HCT116 (cell line): ENCODE data around the gene OTULIN. TPM values are rescaled to one million over a fixed set of nuclear protein-coding genes. Genes with fewer than 3 reads are reported as not detected.

Source experiments
- ATAC-seq: fragments of 200-7000 bp; cut with Tn5 transposase; 2 replicates; pipeline ENCODE4 v1.9.1; 2020; ENCODE audit warnings: mild to moderate bottlenecking, moderate library complexity
- BruUV-seq: library from RNA; stranded (reverse); fragments of 400-500 nt; replicated peaks from 2 replicates; lab custom pipeline; 2021; lab: Mats Ljungman, UMichigan
- CTCF ChIA-PET: fragments of 300-600 bp; sonication (Branson Sonifier 250); formaldehyde crosslinking; loops from one replicate; lab custom pipeline; 2021; ENCODE audit warnings: antibody characterized with exemption; lab: Charles Lee
- POLR2A ChIA-PET: fragments of 300-600, 350-600 bp; sonication (Branson Sonifier 250); formaldehyde crosslinking; loops from one replicate; lab custom pipeline; 2021; ENCODE audit warnings: antibody characterized with exemption; lab: Charles Lee
- RAD21 ChIA-PET, 2 experiments: fragments of 300-600 bp; sonication (Branson Sonifier 250); formaldehyde crosslinking; loops; one replicate each; lab custom pipeline; 2023; ENCODE audit warnings: low total read pairs in 2 of 2; ENCODE audit not compliant: uncharacterized antibody in 2 of 2, unreplicated experiment in 2 of 2, low non-redundant PET in 1 of 2; lab: Charles Lee
- DNase-seq: peaks from one replicate; pipeline ENCODE4 v3.0.0-alpha.2; 2010; ENCODE audit warnings: low read depth, low spot score
- H2AFZ ChIP-seq: fragments of 200-600 bp; shearing (Covaris generic), sonication (generic); 2 replicates; pipeline ENCODE4 v1.6.1; 2017; ENCODE audit warnings: low read depth, mixed run types, mixed read lengths, antibody characterized with exemption, low read length; ENCODE audit not compliant: poor library complexity, severe bottlenecking
- H3K27ac ChIP-seq: 2 replicates; pipeline ENCODE4 v1.5.1; 2012; ENCODE audit warnings: low read depth, low read length
- H3K27me3 ChIP-seq: fragments of 200-600 bp; sonication (generic); 2 replicates; pipeline ENCODE4 v1.6.1; 2016; ENCODE audit warnings: mixed run types, low read length, mixed read lengths; ENCODE audit not compliant: insufficient read depth
- H3K36me3 ChIP-seq, 2 experiments: fragments of 200-500 bp in 1 of 2; fragments of 200-600 bp in 1 of 2; sonication (Bioruptor generic) in 1 of 2; sonication (generic) in 1 of 2; 2 replicates each; pipeline versions ENCODE4 v1.5.1 to v1.6.1; 2014 to 2016; ENCODE audit warnings: low read length in 2 of 2, inconsistent platforms in 1 of 2, mixed read lengths in 1 of 2, mixed run types in 1 of 2; ENCODE audit not compliant: insufficient read depth in 2 of 2, control insufficient read depth in 1 of 2
- H3K4me1 ChIP-seq, 2 experiments: fragments of 200-600 bp in 1 of 2; sonication (generic) in 1 of 2; 2 replicates each; pipeline versions ENCODE4 v1.5.1 to v1.6.1; 2012 to 2017; ENCODE audit warnings: low read length in 2 of 2, inconsistent platforms in 1 of 2, mild to moderate bottlenecking in 1 of 2, mixed read lengths in 1 of 2, mixed run types in 1 of 2, moderate library complexity in 1 of 2; ENCODE audit not compliant: insufficient read depth in 2 of 2, control insufficient read depth in 1 of 2
- H3K4me2 ChIP-seq: fragments of 200-600 bp; sonication (generic); 2 replicates; pipeline ENCODE4 v1.6.1; 2017; ENCODE audit warnings: mixed run types, low read length, mixed read lengths
- H3K4me3 ChIP-seq, 2 experiments: fragments of 200-600 bp in 1 of 2; sonication (generic) in 1 of 2; replicated peaks in 1 of 2; 2 replicates each; pipeline ENCODE4 v1.5.1; 2011 to 2016; ENCODE audit warnings: low read length in 2 of 2, control low read depth in 1 of 2, low read depth in 1 of 2, mild to moderate bottlenecking in 1 of 2, mixed read lengths in 1 of 2, mixed run types in 1 of 2
- H3K79me2 ChIP-seq: fragments of 200-600 bp; sonication (generic); 2 replicates; pipeline ENCODE4 v1.6.1; 2017; ENCODE audit warnings: mild to moderate bottlenecking, mixed run types, low read length, moderate library complexity, mixed read lengths; ENCODE audit not compliant: insufficient read depth
- H3K9ac ChIP-seq: fragments of 200-600 bp; sonication (generic); 2 replicates; pipeline ENCODE4 v1.6.1; 2016; ENCODE audit warnings: low read length, mixed read lengths
- H3K9me2 ChIP-seq: fragments of 200-600 bp; sonication (generic), shearing (Covaris generic); 2 replicates; pipeline ENCODE4 v1.6.1; 2017; ENCODE audit warnings: mixed run types, mild to moderate bottlenecking, moderate library complexity; ENCODE audit not compliant: insufficient read depth
- H3K9me3 ChIP-seq, 2 experiments: fragments of 200-500 bp in 1 of 2; fragments of 200-600 bp in 1 of 2; sonication (Bioruptor generic) in 1 of 2; sonication (generic) in 1 of 2; 2 replicates each; pipeline ENCODE4 v1.6.1; 2014 to 2017; ENCODE audit warnings: low read length in 2 of 2, mixed read lengths in 2 of 2, inconsistent platforms in 1 of 2, low read depth in 1 of 2, mild to moderate bottlenecking in 1 of 2, mixed run types in 1 of 2, moderate library complexity in 1 of 2; ENCODE audit not compliant: control insufficient read depth in 1 of 2, insufficient read depth in 1 of 2
- H4K20me1 ChIP-seq: fragments of 200-600 bp; sonication (generic), shearing (Covaris generic); 2 replicates; pipeline ENCODE4 v1.6.1; 2017; ENCODE audit warnings: mixed run types, mild to moderate bottlenecking, moderate library complexity; ENCODE audit not compliant: insufficient read depth
- CBX3 ChIP-seq: IDR thresholded peaks from 2 replicates; pipeline ENCODE4 v1.6.1; 2012; ENCODE audit warnings: low read depth
- EZH2 ChIP-seq: fragments of 200-600 bp; sonication (generic); IDR thresholded peaks from 2 replicates; pipeline ENCODE4 v1.6.1; 2017; ENCODE audit warnings: antibody characterized with exemption, mixed run types
- EZH2phosphoT487 ChIP-seq: fragments of 200-600 bp; IDR thresholded peaks from 2 replicates; pipeline ENCODE4 v1.6.1; 2018; ENCODE audit warnings: antibody characterized with exemption, borderline replicate concordance
- JUND ChIP-seq: IDR thresholded peaks from 2 replicates; pipeline ENCODE4 v1.6.1; 2012
- POLR2AphosphoS5 ChIP-seq: IDR thresholded peaks from 2 replicates; pipeline ENCODE4 v1.6.1; 2011; ENCODE audit warnings: mild to moderate bottlenecking, low read depth, low read length, moderate library complexity
- RAD21 ChIP-seq: IDR thresholded peaks from 2 replicates; pipeline ENCODE4 v1.6.1; 2012; ENCODE audit warnings: low read depth, mild to moderate bottlenecking
- REST ChIP-seq: IDR thresholded peaks from 2 replicates; pipeline ENCODE4 v1.6.1; 2012; ENCODE audit warnings: low read depth
- SIN3A ChIP-seq: IDR thresholded peaks from 2 replicates; pipeline ENCODE4 v1.6.1; 2012; ENCODE audit warnings: low read depth
- SP1 ChIP-seq: IDR thresholded peaks from 2 replicates; pipeline ENCODE4 v1.6.1; 2012; ENCODE audit warnings: low read depth
- SRF ChIP-seq: IDR thresholded peaks from 2 replicates; pipeline ENCODE4 v1.6.1; 2012; ENCODE audit warnings: low read depth
- YY1 ChIP-seq: IDR thresholded peaks from 2 replicates; pipeline ENCODE4 v1.6.1; 2011; ENCODE audit warnings: low read length, low read depth, moderate library complexity, mild to moderate bottlenecking; ENCODE audit not compliant: insufficient replicate concordance; ENCODE audit errors: extremely low read depth
- intact Hi-C: fragments of 100-400 bp; cut with micrococcal nuclease; formaldehyde crosslinking; loops from 2 replicates; pipeline ENCODE4 v1.10.0; 2022
- total RNA-seq: library from RNA; stranded (reverse); gene quantifications from one replicate; pipeline ENCODE4 v1.2.1, GENCODE V29; 2021; ENCODE audit not compliant: unreplicated experiment
- TF ChIP-seq, protein P1 (sequence below), 3 experiments: fragments of 200-600 bp in 1 of 3; sonication (generic) in 1 of 3; IDR thresholded peaks in 2 of 3; conservative IDR thresholded peaks in 1 of 3; 2 replicates each; pipeline ENCODE4 v1.5.1; 2012 to 2017; ENCODE audit warnings: low read depth in 2 of 3, low read length in 2 of 3, antibody characterized with exemption in 1 of 3, borderline replicate concordance in 1 of 3, control low read depth in 1 of 3, mild to moderate bottlenecking in 1 of 3, mixed read lengths in 1 of 3, mixed run types in 1 of 3, moderate library complexity in 1 of 3; ENCODE audit not compliant: insufficient read depth in 1 of 3

Gene OTULIN
- total RNA-seq, 1 experiment from 2014 or later = 25.7 TPM

- BruUV-seq = no TSS peak
- DNase-seq (no peak), ATAC-seq (no peak)
- Histone ChIP-seq H3K4me3 (no peak overlapping the region), H3K79me2 (peaks cover 99% of the 10 kb centered on the region), H3K27me3 (no peaks in the 10 kb centered on the region), H2AFZ (no peak overlapping the region), H3K4me2 (no peak overlapping the region), H3K4me1 (peaks cover 0 to 2% of the 10 kb centered on the region in 2 experiments; a peak in 2 of 4 replicates), H3K27ac (no peak overlapping the region), H3K9ac (no peak overlapping the region), H3K9me2 (no peaks in the 10 kb centered on the region), H3K36me3 (no peaks in the 10 kb centered on the region; a peak in 1 of 4 replicates), H3K9me3 (no peaks in the 10 kb centered on the region), H4K20me1 (no peaks in the 10 kb centered on the region)
- ChIA-PET CTCF (no interaction called here), POLR2A (no interaction called here), RAD21 (no interaction called here)
- intact Hi-C loops = no loop called here
- no peak for TF ChIP-seq EZH2
- no peak for TF ChIP-seq RAD21
- TF ChIP-seq SRF = no peak
- TF ChIP-seq JUND = no peak
- no peak for TF ChIP-seq REST
- TF ChIP-seq EZH2phosphoT487 = no peak
These were observed 6.9 kb downstream of the OTULIN start for GRCh38 chr5:14671414-14671813.

GRCh38 chr5:14672082-14672481, 7.6 kb downstream of the OTULIN start:
- ChIA-PET CTCF (interaction anchor here (1.7 kb wide), 1 partner anchor 24 kb away, joined by 9 read pairs; no protein-coding TSS in a partner anchor), POLR2A (no interaction called here), RAD21 (no interaction called here)
- H4K20me1 ChIP-seq = no peaks in the 10 kb centered on the region
- DNase-seq (no peak), ATAC-seq (no peak)
- H3K36me3 ChIP-seq = no peaks in the 10 kb centered on the region; a peak in 1 of 4 replicates
- BruUV-seq = no TSS peak
- H3K79me2 ChIP-seq = peaks cover 99% of the 10 kb centered on the region
- no peaks in the 10 kb centered on the region for H3K9me2 ChIP-seq
- no peak overlapping the region for H3K4me3 ChIP-seq
- no peak overlapping the region for H2AFZ ChIP-seq
- H3K4me2 ChIP-seq = no peak overlapping the region
- H3K9me3 ChIP-seq = no peaks in the 10 kb centered on the region
- no peak overlapping the region for H3K9ac ChIP-seq
- H3K27ac ChIP-seq = no peak overlapping the region
- intact Hi-C loops = no loop called here
- TF ChIP-seq SP1 (no peak), CBX3 (no peak), EZH2 (no peak), POLR2AphosphoS5 (no peak), SIN3A (no peak), YY1 (no peak)
- TF ChIP-seq, protein P1, sequence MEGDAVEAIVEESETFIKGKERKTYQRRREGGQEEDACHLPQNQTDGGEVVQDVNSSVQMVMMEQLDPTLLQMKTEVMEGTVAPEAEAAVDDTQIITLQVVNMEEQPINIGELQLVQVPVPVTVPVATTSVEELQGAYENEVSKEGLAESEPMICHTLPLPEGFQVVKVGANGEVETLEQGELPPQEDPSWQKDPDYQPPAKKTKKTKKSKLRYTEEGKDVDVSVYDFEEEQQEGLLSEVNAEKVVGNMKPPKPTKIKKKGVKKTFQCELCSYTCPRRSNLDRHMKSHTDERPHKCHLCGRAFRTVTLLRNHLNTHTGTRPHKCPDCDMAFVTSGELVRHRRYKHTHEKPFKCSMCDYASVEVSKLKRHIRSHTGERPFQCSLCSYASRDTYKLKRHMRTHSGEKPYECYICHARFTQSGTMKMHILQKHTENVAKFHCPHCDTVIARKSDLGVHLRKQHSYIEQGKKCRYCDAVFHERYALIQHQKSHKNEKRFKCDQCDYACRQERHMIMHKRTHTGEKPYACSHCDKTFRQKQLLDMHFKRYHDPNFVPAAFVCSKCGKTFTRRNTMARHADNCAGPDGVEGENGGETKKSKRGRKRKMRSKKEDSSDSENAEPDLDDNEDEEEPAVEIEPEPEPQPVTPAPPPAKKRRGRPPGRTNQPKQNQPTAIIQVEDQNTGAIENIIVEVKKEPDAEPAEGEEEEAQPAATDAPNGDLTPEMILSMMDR (IDR thresholded peaks at IDR 0.05 in 2 of 3, conservative IDR thresholded peaks at IDR 0.05 in 1 of 3; ENCODE audit: borderline replicate concordance in 1 of 3, insufficient read depth in 1 of 3, low read depth in 2 of 3, low read length in 2 of 3) = no peak
- H3K4me1 ChIP-seq = no peaks in the 10 kb centered on the region
- H3K27me3 ChIP-seq = no peaks in the 10 kb centered on the region
